ENCODE results near the gene CRLF3. TPM values are rescaled to one million over a fixed set of nuclear protein-coding genes. Genes with fewer than 3 reads are reported as not detected.

Gene CRLF3
- total RNA-seq, 4 donors from 2014 or later: 16.8 to 22.5 (median 18.9) TPM

DNA sequence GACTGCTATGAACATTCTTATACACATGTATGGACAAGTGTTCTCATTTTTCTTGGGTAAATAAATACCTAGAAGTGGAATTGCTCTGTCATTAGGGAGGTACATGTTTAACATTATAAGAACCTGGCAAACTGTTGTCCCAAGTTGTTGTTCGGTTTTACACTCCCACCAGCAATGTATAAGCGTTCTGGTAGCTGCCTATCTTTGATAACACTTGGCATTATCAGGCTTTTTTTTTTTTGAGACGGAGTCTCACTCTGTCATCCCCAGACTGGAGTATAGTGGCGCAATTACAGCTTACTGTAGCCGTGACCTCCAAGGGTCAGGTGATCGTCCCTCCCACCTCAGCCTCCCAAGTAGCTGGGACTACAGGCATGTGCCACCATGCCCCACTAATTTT, 23.5 kb upstream of the CRLF3 start:
- TF ChIP-seq POLR2A (IDR thresholded peaks at IDR 0.05) (no peak), CTCF (IDR thresholded peaks at IDR 0.05) (no peak)
- intact Hi-C loops (cut with DNase I; ENCODE audit: low total_unique reads): no loop called here
- DNase-seq (ENCODE audit: low spot score in 2 of 2): no peak
- H3K4me3 ChIP-seq (ENCODE audit: low read depth, poor library complexity, severe bottlenecking): no peak overlapping the region
- WGBS, 2 donors: 92 to 93% methylated on average over 6 of the region's 6 CpGs

- no peak overlapping the region for H3K4me3 ChIP-seq (ENCODE audit: low read depth, poor library complexity, severe bottlenecking)
- intact Hi-C loops (cut with DNase I; ENCODE audit: low total_unique reads): no loop called here
- no peak for TF ChIP-seq CTCF (IDR thresholded peaks at IDR 0.05)
- TF ChIP-seq POLR2A (IDR thresholded peaks at IDR 0.05): no peak
Observed at GRCh38 chr17:30840771-30841170, 16.3 kb upstream of the CRLF3 start.

DNA sequence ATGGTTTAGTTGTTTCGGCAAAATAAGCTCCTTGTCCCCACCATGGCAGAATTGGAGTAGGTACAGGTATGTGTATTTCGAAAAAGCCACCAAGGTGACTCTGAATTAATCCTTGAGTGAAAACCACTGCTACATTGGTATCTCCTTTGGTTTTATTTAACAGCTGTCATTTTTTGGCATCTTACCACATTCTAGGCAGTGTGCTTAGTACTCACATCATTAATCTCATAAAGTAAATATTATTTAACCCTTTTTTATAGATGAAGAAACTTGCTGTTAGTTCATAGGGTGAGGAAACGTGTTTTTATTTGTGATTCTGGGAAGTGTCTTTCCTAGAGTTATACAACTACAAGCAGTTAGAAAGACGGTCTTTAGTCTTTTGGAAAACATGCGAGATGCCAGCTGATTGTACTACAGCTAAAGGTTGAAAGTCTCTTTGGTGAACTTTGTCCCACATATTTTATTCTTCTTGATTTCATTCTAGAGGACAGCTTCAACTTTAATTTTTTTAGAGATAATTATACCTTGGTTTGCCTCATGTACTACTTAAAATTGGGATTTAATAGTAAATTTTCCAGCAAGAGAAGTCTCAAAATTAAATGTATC, 13.8 kb upstream of the CRLF3 start:
- TF ChIP-seq POLR2A (IDR thresholded peaks at IDR 0.05) (no peak), CTCF (IDR thresholded peaks at IDR 0.05) (no peak)
- DNase-seq (ENCODE audit: low spot score in 2 of 2): no peak
- no peak overlapping the region for H3K4me3 ChIP-seq (ENCODE audit: low read depth, poor library complexity, severe bottlenecking)
- intact Hi-C loops (cut with DNase I; ENCODE audit: low total_unique reads): no loop called here
- 96 to 97% methylated on average over 5 of the region's 5 CpGs for WGBS, 2 donors

More at GRCh38 chr17:30840771-30841170, 16.3 kb upstream of the CRLF3 start:
- WGBS, 2 donors: 94 to 95% methylated on average over 7 of the region's 7 CpGs
- no peak for DNase-seq (ENCODE audit: low spot score in 2 of 2)

DNA sequence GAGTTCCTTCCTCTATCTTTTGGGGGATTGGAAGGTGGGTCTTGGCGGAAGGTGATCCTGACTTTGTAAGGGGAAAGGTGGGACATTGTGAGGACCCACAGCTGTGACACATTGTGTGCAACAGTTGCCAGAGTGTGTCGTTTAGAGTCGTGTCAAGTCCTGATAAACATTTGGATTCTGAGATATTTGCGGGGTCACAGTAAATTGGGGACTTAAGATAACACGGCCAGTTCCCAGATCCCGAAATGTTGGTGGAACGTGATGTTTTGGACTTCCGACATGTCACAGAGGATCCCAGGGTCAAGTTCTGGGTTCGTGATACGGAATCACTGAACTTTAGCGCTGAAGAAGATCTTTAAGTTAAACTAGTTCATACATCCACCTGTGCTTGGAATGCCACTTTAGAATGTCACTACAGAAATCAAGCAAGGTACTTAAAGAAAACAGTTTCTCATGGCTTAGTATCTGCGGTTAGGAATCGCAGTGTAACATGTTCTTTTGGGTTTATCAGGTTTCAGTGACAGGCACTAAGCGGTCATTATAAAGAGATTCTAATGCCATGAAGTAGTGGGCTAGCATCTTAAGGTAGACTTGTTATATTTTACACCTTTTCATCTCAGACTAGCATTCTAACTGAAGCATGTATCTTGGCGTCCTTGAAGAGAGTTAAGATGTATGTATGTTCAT, 8.1 kb upstream of the CRLF3 start:
- H3K4me3 ChIP-seq (ENCODE audit: low read depth, poor library complexity, severe bottlenecking): peak overlapping the region; percentile 86
- DNase-seq (ENCODE audit: low spot score in 2 of 2): no peak
- intact Hi-C loops (cut with DNase I; ENCODE audit: low total_unique reads): no loop called here
- WGBS, 2 donors: 1 to 2% methylated on average over 15 of the region's 15 CpGs
- TF ChIP-seq POLR2A (IDR thresholded peaks at IDR 0.05) (no peak), CTCF (IDR thresholded peaks at IDR 0.05) (no peak)

- DNase-seq (ENCODE audit: low spot score in 2 of 2): peak; percentile 90 to 98
- intact Hi-C loops (cut with DNase I; ENCODE audit: low total_unique reads): no loop called here
Observed at GRCh38 chr17:30831663-30832437, 7.4 kb upstream of the CRLF3 start, which contains the start of gene ATAD5. ATAD5 (plus strand) TSS chr17:30831966; CDS start chr17:30832348, 382 bp downstream.

More at GRCh38 chr17:30831663-30832437, 7.4 kb upstream of the CRLF3 start, which contains the start of gene ATAD5:
- peak within 1 kb of the TSS; percentile 86 for H3K4me3 ChIP-seq (ENCODE audit: low read depth, poor library complexity, severe bottlenecking)
- 0 to 1% methylated on average over 44 to 54 of the region's 59 CpGs for WGBS, 2 donors
- TF ChIP-seq POLR2A (IDR thresholded peaks at IDR 0.05) (no peak), CTCF (IDR thresholded peaks at IDR 0.05) (no peak)

Measured in lower leg skin (tissue), 4 donors.